Jurkat, Clone E6-1 (cell line): ENCODE results near the gene LYRM1.
A peak's percentile ranks its signal among the peaks of the same experiment; 100 is the strongest.

ENCODE experiments used
- DNase-seq: peaks from one replicate; pipeline ENCODE4 v3.0.0-alpha.2; 2011; ENCODE audit warnings: low read depth, low spot score
- H3K4me3 ChIP-seq: 2 replicates; pipeline ENCODE4 v1.5.1; 2011; ENCODE audit warnings: mild to moderate bottlenecking, low read length, control low read depth, moderate library complexity

LYRM1 gene

GRCh38 chr16:20870122-20870820 lies 30.3 kb upstream of the LYRM1 start:
- H3K4me3 ChIP-seq: no peak overlapping the region
- DNase-seq: no peak

GRCh38 chr16:20871258-20871657 lies 29.3 kb upstream of the LYRM1 start:
- DNase-seq: no peak
- H3K4me3 ChIP-seq: no peak overlapping the region

DNA sequence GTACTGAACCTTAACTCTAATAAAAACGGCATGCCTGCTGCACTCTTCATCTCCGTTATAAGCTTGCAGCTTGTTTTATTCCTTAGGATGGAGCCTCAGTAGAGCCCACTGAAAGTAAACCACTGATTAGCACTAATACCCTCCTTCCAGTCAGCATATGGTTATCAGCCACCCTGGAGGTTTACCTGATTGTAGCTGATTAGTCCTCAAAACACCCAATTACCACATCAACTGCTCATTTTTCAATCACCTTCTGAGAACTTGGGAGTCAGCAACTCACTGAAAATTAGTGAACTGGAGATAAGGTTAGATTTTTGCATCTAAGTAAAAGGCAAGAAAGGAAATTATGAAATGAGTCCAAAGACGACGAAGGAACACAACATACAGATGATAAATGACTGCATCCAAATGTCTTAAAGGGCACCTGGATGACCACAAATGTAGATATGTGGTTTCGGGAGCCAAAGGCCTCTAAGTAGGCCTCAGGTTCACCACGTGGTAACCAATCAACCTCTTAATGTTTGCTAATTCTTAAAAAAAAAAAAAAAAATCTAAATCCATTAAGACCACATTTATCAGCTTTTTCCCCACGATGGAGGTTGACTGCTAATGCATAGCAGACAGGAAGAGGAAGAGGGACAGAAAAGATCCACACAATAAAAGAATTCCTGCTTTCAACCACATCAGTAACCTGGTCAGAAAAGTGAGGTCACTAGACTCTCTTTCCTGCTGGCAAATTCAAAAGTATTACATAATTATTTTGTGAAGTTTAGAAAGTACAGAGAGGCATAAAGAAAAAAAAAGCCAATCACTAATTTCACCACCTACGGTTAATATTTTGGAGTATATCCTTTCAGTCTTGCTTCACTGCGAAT lies 28.4 kb upstream of the LYRM1 start:
- DNase-seq: peak; percentile 69
- H3K4me3 ChIP-seq: no peak overlapping the region

DNA sequence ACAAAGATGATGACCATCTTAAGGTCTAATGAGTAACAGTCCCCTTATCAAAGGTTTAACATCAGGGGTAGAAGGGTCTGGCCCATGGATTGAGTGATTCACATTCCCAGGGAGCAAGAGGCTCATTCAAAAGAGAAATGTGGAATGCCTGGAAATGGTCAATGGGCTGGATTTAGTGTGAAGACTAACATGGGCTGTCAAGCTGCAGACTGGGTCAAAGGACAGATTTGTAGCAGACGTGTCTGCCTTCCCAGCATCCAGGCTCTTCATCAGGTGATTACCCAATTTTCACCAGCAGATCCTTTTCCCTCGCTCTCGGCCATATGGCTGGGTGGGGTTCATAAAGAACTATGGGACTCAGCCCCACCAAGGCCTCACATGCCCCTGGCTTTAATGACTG lies 27.2 kb upstream of the LYRM1 start:
- no peak for DNase-seq
- no peak overlapping the region for H3K4me3 ChIP-seq

DNA sequence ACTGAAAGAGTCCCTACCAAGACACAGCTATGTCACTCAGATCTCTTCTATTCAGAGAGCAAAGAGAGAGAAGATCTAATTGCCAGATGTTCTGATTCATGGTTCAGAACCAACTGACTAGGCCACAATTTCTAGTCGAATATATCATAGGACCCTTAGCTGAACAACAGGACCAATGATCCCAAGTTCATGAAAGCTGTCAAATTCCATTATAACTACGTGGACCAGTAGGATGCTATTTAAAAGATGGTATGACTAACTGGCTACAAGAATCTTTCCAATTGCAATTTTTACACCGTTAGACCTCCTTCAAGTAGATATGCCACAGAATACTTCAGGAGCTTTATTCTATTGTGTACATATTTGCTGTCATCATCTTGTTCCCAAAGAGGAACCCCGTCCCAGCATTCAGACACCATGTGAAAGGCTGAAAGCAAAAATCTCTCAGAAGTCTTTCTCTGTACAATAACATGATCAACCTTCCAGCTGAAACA lies 26.4 kb upstream of the LYRM1 start:
- H3K4me3 ChIP-seq: no peak overlapping the region
- no peak for DNase-seq

DNA sequence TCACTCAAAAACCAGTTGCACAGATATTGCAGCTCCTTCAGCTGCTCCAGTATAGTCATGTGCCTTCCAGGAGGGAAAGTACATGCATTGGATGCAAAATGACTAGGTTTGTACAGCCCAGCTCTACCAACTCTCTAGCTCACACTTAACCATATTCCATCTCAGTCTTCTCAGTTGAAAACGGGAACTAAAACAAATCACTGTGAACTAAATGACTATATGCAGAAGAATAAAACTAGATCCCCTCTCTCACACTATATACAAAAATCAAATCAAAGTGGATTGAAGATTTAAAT lies 25.3 kb upstream of the LYRM1 start:
- no peak for DNase-seq
- no peak overlapping the region for H3K4me3 ChIP-seq

DNA sequence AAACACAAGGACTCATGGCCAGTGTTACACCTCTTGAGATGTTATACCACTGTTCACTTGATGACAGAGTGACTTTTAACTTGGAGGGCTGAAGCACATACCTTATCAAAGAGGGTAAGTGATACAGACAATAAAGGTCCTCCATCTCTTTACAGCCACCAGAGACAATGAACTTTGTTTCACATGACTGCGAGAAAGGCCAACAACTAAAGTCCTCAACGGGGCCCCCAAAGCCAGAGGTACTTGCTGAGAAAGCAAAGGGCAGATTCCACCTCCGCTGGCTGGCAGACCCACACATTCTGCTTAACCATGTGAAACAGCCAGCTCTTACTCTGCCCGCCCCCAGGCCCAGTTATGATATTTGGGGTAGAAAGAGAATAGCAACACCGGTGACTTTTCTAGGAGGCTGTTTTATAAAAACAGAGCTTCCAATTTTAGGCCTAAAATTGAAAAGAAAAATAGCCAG lies 21.9 kb upstream of the LYRM1 start:
- no peak for DNase-seq
- no peak overlapping the region for H3K4me3 ChIP-seq

DNA sequence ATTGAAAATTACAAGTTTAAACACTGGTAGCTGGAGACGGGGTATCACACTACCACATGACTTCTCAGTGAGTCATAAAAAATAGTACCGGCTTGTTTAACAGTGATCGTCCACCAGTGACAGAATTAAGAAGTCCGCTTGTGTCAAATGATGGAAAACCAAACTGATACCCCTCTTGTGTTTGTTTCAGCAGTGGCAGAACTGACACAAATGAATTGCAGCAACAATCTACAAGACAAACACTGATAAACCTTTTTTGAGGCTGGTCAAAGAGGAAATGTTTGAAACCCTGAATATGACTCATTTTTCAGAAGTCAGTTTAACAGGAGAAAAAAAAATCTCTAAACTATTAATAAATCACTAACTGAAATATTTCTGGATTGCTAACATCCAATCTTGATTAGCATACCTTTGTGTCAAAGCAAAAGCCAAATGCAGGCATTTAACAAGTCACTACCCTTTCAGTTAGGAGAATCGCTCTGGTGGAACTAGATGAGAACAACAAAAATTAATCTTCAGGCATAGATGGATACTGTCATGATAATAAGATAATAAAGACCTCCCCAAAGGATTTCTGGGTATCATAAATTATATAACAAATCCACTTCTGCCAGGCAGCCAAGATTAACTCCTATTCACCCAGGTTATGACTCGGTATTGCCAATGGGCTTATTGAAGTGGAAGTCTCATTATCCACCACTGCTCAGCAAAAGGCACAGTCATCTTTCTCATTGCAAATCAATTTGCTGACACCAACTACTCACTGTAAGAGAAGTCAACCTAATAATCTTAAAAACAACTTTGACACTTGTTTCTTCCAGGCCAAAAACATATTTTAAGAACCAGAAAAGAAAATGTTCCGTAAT lies 21.2 kb upstream of the LYRM1 start:
- DNase-seq: no peak
- no peak overlapping the region for H3K4me3 ChIP-seq

GRCh38 chr16:20880867-20881502 lies 19.6 kb upstream of the LYRM1 start:
- no peak overlapping the region for H3K4me3 ChIP-seq
- no peak for DNase-seq

- no peak overlapping the region for H3K4me3 ChIP-seq
- no peak for DNase-seq
Observed at GRCh38 chr16:20881503-20881878, 19.1 kb upstream of the LYRM1 start.

GRCh38 chr16:20883554-20884239 lies 16.9 kb upstream of the LYRM1 start:
- no peak overlapping the region for H3K4me3 ChIP-seq
- DNase-seq: no peak

DNA sequence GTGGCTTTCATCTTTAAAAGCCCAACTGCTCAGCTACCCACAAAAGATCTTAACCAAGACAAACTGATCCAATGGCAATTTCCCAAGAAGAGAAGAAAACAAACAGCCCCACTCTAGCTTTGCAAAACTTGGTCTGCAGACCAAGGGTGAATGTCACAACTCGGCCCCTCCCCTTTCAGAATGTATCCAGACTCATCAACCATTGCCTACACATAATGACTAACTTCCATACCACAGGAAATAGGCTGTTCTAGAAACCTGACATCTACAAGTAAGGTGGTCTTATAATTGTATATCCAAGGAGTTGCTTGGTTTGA lies 16.4 kb upstream of the LYRM1 start:
- H3K4me3 ChIP-seq: no peak overlapping the region
- DNase-seq: peak; percentile 69

GRCh38 chr16:20886320-20886719 lies 14.3 kb upstream of the LYRM1 start:
- H3K4me3 ChIP-seq: no peak overlapping the region
- DNase-seq: no peak

DNA sequence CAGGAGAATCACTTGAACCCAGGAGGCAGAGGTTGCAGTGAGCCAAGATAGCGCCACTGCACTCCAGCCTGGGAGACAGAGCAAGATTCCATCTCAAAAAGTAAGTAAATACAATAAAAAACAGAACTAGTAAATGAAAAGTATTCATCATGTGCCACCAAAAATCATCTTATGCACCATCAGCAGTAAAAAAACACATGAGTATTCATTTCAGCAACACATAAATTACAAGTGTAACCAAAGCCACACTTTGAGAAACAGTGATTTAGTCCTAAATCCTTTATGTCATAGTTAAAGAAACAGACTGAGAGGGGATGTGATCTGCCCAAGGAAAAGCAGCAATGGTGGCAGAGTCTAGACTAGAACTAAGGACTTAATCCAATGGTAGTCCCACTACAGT lies 13.4 kb upstream of the LYRM1 start:
- no peak for DNase-seq
- no peak overlapping the region for H3K4me3 ChIP-seq

DNA sequence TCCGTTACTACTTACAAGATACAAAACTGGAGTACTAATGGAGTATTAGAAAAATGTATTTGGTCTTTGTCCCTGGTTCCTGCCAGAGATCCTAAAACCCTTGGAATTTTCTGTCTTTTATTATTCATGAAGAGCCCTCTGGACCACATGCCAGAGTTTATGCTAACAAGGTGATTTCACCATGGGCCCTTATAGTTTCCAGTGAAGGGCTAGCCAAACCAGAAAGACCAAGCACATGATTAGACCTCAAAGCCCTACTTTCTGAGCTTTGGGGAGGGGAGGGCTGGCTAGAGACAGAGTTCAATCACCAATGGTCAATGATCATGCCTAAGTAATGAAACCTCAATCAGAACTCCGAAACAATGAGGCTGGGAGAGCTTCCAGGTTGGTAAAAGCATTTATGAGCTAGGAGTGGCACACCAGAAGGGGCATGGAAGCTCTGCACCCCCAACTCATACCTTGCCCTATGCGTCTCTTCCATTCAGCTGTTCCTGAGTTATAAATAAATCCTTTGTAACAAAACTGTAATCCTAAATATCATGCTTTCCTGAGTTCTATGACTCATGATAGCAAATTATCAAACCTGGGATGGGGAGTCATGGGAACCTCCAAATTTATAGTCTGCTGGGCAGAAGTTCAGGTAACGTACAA lies 10.8 kb upstream of the LYRM1 start:
- DNase-seq: no peak
- no peak overlapping the region for H3K4me3 ChIP-seq

DNA sequence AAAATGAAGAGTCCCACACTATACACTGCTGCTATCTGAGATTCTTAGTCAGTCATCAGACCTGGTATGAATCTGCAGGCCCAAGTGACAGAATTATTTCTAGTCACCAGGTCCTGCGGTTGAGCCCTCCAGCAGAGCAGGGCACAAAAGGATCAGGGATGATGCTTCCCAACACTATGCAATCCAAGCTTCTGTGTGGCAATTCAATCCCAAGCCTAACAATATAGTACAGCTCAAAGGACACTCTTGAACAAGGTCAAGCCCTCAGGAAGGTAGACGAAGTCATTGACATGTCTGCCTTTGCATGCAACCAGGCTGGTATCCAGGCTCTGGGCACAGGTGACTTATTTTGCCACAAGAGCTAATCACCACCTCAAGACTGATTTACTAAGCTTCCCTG lies 6.2 kb upstream of the LYRM1 start:
- no peak for DNase-seq
- no peak overlapping the region for H3K4me3 ChIP-seq

DNA sequence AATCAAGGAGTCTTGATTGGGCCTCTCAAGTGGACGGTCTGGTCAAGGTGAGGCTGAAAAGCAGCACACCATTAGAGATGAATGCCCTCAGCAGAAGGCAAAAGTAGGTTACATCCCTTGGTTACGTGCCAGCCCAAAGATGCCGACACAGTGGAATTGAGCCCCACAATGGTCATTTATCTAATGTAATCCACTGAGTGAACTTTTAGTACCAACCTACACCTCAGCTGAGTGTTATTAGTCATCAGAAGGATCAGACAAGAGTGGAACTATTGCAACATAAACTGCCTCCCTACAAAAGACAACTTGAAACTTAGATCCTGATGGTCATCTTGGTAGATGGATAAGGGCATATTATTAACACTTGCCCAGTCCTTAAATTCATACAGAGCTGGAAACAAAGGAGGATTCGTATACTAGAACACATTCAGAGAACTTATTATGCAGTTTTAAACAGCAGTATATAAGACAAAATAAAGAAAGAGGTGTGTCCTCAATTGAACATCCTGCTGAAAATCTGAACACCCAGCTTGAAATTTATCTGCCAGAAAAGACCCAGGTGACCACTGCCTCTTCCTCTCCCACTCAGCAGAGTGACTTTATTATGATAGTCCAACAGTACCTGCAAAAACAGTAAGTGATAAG lies 3.2 kb upstream of the LYRM1 start:
- H3K4me3 ChIP-seq: no peak overlapping the region

GRCh38 chr16:20897922-20898321 lies 2.6 kb upstream of the LYRM1 start:
- no peak for DNase-seq
- H3K4me3 ChIP-seq: no peak overlapping the region

More for the DNA sequence above, 3.2 kb upstream of the LYRM1 start:
- no peak for DNase-seq
